Trophoblast cell (in vitro differentiated cells and primary cell): ENCODE measurements around the gene XXYLT1.

Source experiments
- DNase-seq, 2 donors: peaks; one replicate each; pipeline ENCODE4 v3.0.0-alpha.2; 2016
- H2AFZ ChIP-seq: 2 replicates; pipeline ENCODE4 v1.6.1; 2013; ENCODE audit warnings: low read length, moderate library complexity, mild to moderate bottlenecking; ENCODE audit not compliant: insufficient read depth, poor library complexity
- H2AK5ac ChIP-seq: 2 replicates; pipeline ENCODE4 v1.6.1; 2013; ENCODE audit warnings: mild to moderate bottlenecking, low read length
- H2BK120ac ChIP-seq: 2 replicates; pipeline ENCODE4 v1.6.1; 2013; ENCODE audit warnings: low read length, mild to moderate bottlenecking, moderate library complexity; ENCODE audit not compliant: insufficient read depth, poor library complexity
- H2BK12ac ChIP-seq: 2 replicates; pipeline ENCODE4 v1.6.1; 2013; ENCODE audit warnings: mild to moderate bottlenecking, low read length, moderate library complexity
- H2BK5ac ChIP-seq: 2 replicates; pipeline ENCODE4 v1.6.1; 2013; ENCODE audit warnings: low read length, low read depth, moderate library complexity, mild to moderate bottlenecking; ENCODE audit not compliant: poor library complexity
- H3K14ac ChIP-seq: 2 replicates; pipeline ENCODE4 v1.6.1; 2013; ENCODE audit warnings: mild to moderate bottlenecking, low read length
- H3K18ac ChIP-seq: 2 replicates; pipeline ENCODE4 v1.6.1; 2013; ENCODE audit warnings: mild to moderate bottlenecking, low read length
- H3K23ac ChIP-seq: 2 replicates; pipeline ENCODE4 v1.6.1; 2013; ENCODE audit warnings: low read length
- H3K27ac ChIP-seq: 2 replicates; pipeline ENCODE4 v1.5.1; 2013; ENCODE audit warnings: low read depth, mild to moderate bottlenecking, inconsistent platforms, low read length, moderate library complexity
- H3K27me3 ChIP-seq: 2 replicates; pipeline ENCODE4 v1.6.1; 2013; ENCODE audit warnings: inconsistent platforms, mild to moderate bottlenecking, low read length, moderate library complexity; ENCODE audit not compliant: insufficient read depth
- H3K36me3 ChIP-seq, 2 experiments: 1 replicate in 1 of 2; 2 replicates in 1 of 2; pipeline ENCODE4 v1.6.1; 2013; ENCODE audit warnings: low read length in 2 of 2, mild to moderate bottlenecking in 2 of 2, moderate library complexity in 1 of 2; ENCODE audit not compliant: insufficient read depth in 2 of 2, control insufficient read depth in 1 of 2
- H3K4ac ChIP-seq: 2 replicates; pipeline ENCODE4 v1.6.1; 2013; ENCODE audit warnings: low read depth, mild to moderate bottlenecking, low read length, moderate library complexity
- H3K4me1 ChIP-seq, 2 experiments: 1 replicate in 1 of 2; 2 replicates in 1 of 2; pipeline ENCODE4 v1.6.1; 2013; ENCODE audit warnings: low read length in 2 of 2, mild to moderate bottlenecking in 2 of 2, moderate library complexity in 1 of 2; ENCODE audit not compliant: insufficient read depth in 2 of 2, control insufficient read depth in 1 of 2
- H3K4me2 ChIP-seq: 2 replicates; pipeline ENCODE4 v1.6.1; 2013; ENCODE audit warnings: inconsistent platforms, mild to moderate bottlenecking, low read length, moderate library complexity
- H3K4me3 ChIP-seq: 2 replicates; pipeline ENCODE4 v1.5.1; 2013; ENCODE audit warnings: mild to moderate bottlenecking, low read depth, low read length, inconsistent platforms
- H3K79me1 ChIP-seq: one replicate; pipeline ENCODE4 v1.6.1; 2013; ENCODE audit warnings: low read length
- H3K79me2 ChIP-seq: 2 replicates; pipeline ENCODE4 v1.6.1; 2013; ENCODE audit warnings: low read length, mild to moderate bottlenecking; ENCODE audit not compliant: control insufficient read depth, insufficient read depth, poor library complexity
- H3K9ac ChIP-seq: 2 replicates; pipeline ENCODE4 v1.6.1; 2013; ENCODE audit warnings: mild to moderate bottlenecking, low read length
- H3K9me3 ChIP-seq: 2 replicates; pipeline ENCODE4 v1.6.1; 2013; ENCODE audit warnings: low read depth, mild to moderate bottlenecking, control low read depth, inconsistent platforms, low read length; ENCODE audit not compliant: insufficient read depth
- H4K12ac ChIP-seq: 2 replicates; pipeline ENCODE4 v1.6.1; 2013; ENCODE audit warnings: low read depth, mild to moderate bottlenecking, low read length, moderate library complexity
- H4K8ac ChIP-seq: 2 replicates; pipeline ENCODE4 v1.6.1; 2013; ENCODE audit warnings: low read depth, mild to moderate bottlenecking, low read length, moderate library complexity
- H4K91ac ChIP-seq: one replicate; pipeline ENCODE4 v1.6.1; 2013; ENCODE audit warnings: low read depth, mild to moderate bottlenecking, low read length, moderate library complexity
- WGBS: extraction: QIAGEN DNeasy Blood & Tissue Kit; methylation state at CpG from one replicate; pipeline ENCODE4 v1.1.7; 2013; ENCODE audit warnings: missing lambda C conversion rate; ENCODE audit not compliant: insufficient read length, insufficient coverage; ENCODE audit errors: extremely low coverage; 5-methylcytosine and 5-hydroxymethylcytosine counted together

Gene XXYLT1

GRCh38 chr3:195098741-195099525, 172.0 kb downstream of the XXYLT1 start:
- Histone ChIP-seq H2BK12ac (peak overlapping the region; percentile 20), H3K36me3 (no peaks in the 10 kb centered on the region), H3K4me2 (no peak overlapping the region), H3K9ac (no peak overlapping the region), H2AK5ac (no peak overlapping the region), H2BK5ac (no peak overlapping the region), H3K14ac (no peak overlapping the region), H4K8ac (no peak overlapping the region), H3K4me1 (peaks cover 8 to 19% of the 10 kb centered on the region in 2 experiments), H3K4me3 (no peak overlapping the region), H3K79me2 (no peaks in the 10 kb centered on the region), H3K27me3 (no peaks in the 10 kb centered on the region), H4K12ac (no peak overlapping the region), H3K4ac (no peak overlapping the region), H3K23ac (no peak overlapping the region), H2BK120ac (no peak overlapping the region), H2AFZ (no peak overlapping the region), H4K91ac (no peak overlapping the region), H3K27ac (no peak overlapping the region), H3K18ac (no peak overlapping the region), H3K9me3 (peaks cover 3% of the 10 kb centered on the region), H3K79me1 (peaks cover 3% of the 10 kb centered on the region)
- DNase-seq: no peak
- no CpG with 5 or more reads among the region's 16 CpGs for WGBS

- peak overlapping the region; percentile 20 for H4K8ac ChIP-seq
- H2BK12ac ChIP-seq: peak overlapping the region; percentile 47
- peak overlapping the region; percentile 36 for H2AK5ac ChIP-seq
- no peak overlapping the region for H3K23ac ChIP-seq
- H2AFZ ChIP-seq: no peak overlapping the region
- H3K18ac ChIP-seq: peak overlapping the region; percentile 20
- peak overlapping the region; percentile 36 for H4K91ac ChIP-seq
- H3K27me3 ChIP-seq: no peaks in the 10 kb centered on the region
- H3K79me1 ChIP-seq: no peaks in the 10 kb centered on the region
- H3K36me3 ChIP-seq: no peaks in the 10 kb centered on the region
- no peak overlapping the region for H2BK120ac ChIP-seq
- WGBS: no CpG with 5 or more reads among the region's 22 CpGs
- H3K14ac ChIP-seq: no peak overlapping the region
- H3K9ac ChIP-seq: no peak overlapping the region
- H3K4ac ChIP-seq: no peak overlapping the region
- no peak for DNase-seq
- peaks cover 3% of the 10 kb centered on the region for H3K9me3 ChIP-seq
- no peak overlapping the region for H2BK5ac ChIP-seq
- no peaks in the 10 kb centered on the region for H3K79me2 ChIP-seq
- no peak overlapping the region for H3K4me3 ChIP-seq
- H3K4me1 ChIP-seq: peaks cover 0 to 13% of the 10 kb centered on the region in 2 experiments
- no peak overlapping the region for H3K27ac ChIP-seq
- no peak overlapping the region for H4K12ac ChIP-seq
- no peak overlapping the region for H3K4me2 ChIP-seq
Measured at GRCh38 chr3:195097331-195098255, 173.4 kb downstream of the XXYLT1 start.

- Histone ChIP-seq H3K27ac (no peak overlapping the region), H3K9me3 (peaks cover 3% of the 10 kb centered on the region), H2AK5ac (no peak overlapping the region), H4K8ac (no peak overlapping the region), H3K23ac (no peak overlapping the region), H2BK5ac (no peak overlapping the region), H2BK12ac (no peak overlapping the region), H3K79me1 (no peaks in the 10 kb centered on the region), H3K18ac (no peak overlapping the region), H3K36me3 (no peaks in the 10 kb centered on the region), H2AFZ (no peak overlapping the region), H2BK120ac (no peak overlapping the region), H3K4me1 (peaks cover 0 to 13% of the 10 kb centered on the region in 2 experiments), H4K12ac (no peak overlapping the region), H3K9ac (no peak overlapping the region), H3K14ac (no peak overlapping the region), H3K27me3 (no peaks in the 10 kb centered on the region), H3K4ac (no peak overlapping the region), H4K91ac (no peak overlapping the region), H3K79me2 (no peaks in the 10 kb centered on the region), H3K4me3 (no peak overlapping the region), H3K4me2 (no peak overlapping the region)
- WGBS: no CpG with 5 or more reads among the region's 13 CpGs
- no peak for DNase-seq
Measured at GRCh38 chr3:195096484-195097330, 174.3 kb downstream of the XXYLT1 start.

GRCh38 chr3:195096053-195096452, 174.9 kb downstream of the XXYLT1 start:
- H2BK12ac ChIP-seq: no peak overlapping the region
- no peak overlapping the region for H3K4ac ChIP-seq
- no peak overlapping the region for H3K14ac ChIP-seq
- H3K4me1 ChIP-seq: peaks cover 0 to 13% of the 10 kb centered on the region in 2 experiments
- H3K4me2 ChIP-seq: no peak overlapping the region
- H3K9ac ChIP-seq: no peak overlapping the region
- H3K27ac ChIP-seq: no peak overlapping the region
- no peak overlapping the region for H2BK120ac ChIP-seq
- H3K27me3 ChIP-seq: no peaks in the 10 kb centered on the region
- H3K79me2 ChIP-seq: no peaks in the 10 kb centered on the region
- no peak overlapping the region for H3K23ac ChIP-seq
- no peak for DNase-seq
- H3K9me3 ChIP-seq: peaks cover 3% of the 10 kb centered on the region
- no peak overlapping the region for H3K18ac ChIP-seq
- H3K36me3 ChIP-seq: no peaks in the 10 kb centered on the region
- no peak overlapping the region for H4K8ac ChIP-seq
- no peak overlapping the region for H4K91ac ChIP-seq
- H3K79me1 ChIP-seq: no peaks in the 10 kb centered on the region
- H4K12ac ChIP-seq: no peak overlapping the region
- H2BK5ac ChIP-seq: no peak overlapping the region
- H2AK5ac ChIP-seq: no peak overlapping the region
- H3K4me3 ChIP-seq: no peak overlapping the region
- H2AFZ ChIP-seq: no peak overlapping the region
- whole genome bisulfite sequencing: no CpG with 5 or more reads among the region's 11 CpGs
